GM10266 (cell line): ENCODE data around the gene MKLN1.

Experiments
- DNase-seq: peaks from one replicate; pipeline ENCODE4 v3.0.0; 2012; ENCODE audit errors: extremely low spot score
- CTCF ChIP-seq: IDR thresholded peaks from 2 replicates; pipeline ENCODE4 v1.5.1; 2012; ENCODE audit warnings: mild to moderate bottlenecking, low read depth; ENCODE audit not compliant: control insufficient read depth, insufficient read depth; ENCODE audit errors: missing control alignments

Gene MKLN1

GRCh38 chr7:131486346-131486745 is 158.7 kb downstream of the MKLN1 start:
- TF ChIP-seq CTCF: no peak

GRCh38 chr7:131487217-131487616 is 159.5 kb downstream of the MKLN1 start:
- no peak for TF ChIP-seq CTCF

More at GRCh38 chr7:131486346-131486745, 158.7 kb downstream of the MKLN1 start:
- DNase-seq: no peak

GRCh38 chr7:131488361-131488760 is 160.7 kb downstream of the MKLN1 start:
- no peak for DNase-seq
- no peak for TF ChIP-seq CTCF

More at GRCh38 chr7:131487217-131487616, 159.5 kb downstream of the MKLN1 start:
- no peak for DNase-seq

DNA sequence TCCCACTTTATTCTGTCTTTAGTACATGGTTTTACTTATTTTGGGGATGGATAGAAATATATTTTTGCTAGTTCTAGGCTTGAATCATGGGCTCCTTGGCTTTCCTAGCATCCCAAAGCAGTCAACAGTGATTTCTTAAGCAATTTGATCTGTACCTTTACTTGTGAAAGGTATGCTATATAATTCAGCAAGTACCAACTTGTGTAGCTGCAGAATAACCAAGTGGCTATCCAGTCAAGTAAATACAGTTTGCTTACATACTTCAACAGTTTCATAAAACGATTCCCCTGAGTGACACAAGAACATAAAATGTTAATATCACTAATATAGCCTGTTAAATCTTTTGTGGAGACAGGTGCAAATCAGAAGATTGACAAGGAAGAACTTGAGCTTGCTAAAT is 161.5 kb downstream of the MKLN1 start:
- DNase-seq: no peak
- TF ChIP-seq CTCF: no peak

DNA sequence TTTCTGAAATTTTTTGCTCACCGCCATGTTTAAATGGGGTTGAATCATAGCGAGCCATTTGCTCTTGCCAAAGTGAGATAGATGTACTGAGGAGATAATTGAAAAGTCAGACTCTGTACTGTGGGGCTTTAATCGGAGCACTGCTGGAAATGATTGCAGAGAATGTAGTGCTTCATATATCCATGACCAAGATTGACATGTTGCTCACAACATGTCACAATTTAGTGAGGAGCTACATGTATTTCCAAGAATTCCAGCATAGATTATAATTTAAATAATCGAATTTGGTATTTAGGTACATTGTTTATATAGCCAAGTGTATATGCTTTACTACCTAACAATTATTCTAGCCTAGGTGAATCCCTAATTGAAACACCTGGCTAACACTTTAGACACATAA is 162.2 kb downstream of the MKLN1 start:
- DNase-seq: no peak
- TF ChIP-seq CTCF: no peak

DNA sequence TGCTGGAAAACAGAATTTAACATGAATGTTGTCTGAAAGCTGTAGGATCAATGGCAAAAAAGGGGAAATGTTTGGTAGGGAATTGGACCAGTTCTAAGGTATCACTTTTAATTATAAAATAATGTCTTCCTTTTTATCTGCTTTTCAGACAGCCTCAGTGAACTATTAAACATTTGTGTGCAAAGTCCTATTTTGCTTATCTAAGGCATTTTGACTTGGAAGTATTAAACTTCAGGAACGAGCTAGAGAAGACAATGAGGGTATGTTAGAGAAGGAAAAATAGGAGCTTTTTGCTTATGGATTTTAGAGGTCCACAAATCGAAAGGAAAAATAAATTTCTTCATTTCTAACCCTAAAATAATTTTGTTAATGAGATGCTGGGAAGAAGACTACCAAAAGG is 165.4 kb downstream of the MKLN1 start:
- no peak for DNase-seq
- no peak for TF ChIP-seq CTCF

- no peak for TF ChIP-seq CTCF
- no peak for DNase-seq
These were observed 165.9 kb downstream of the MKLN1 start for GRCh38 chr7:131493581-131493980.
